NCI-H1417 treated with DMSO at 0.1 percent for 48 hours (cell line): ENCODE measurements around the gene TJP2.

Experiments used
- DNase-seq: peaks from one replicate; lab custom pipeline; 2025; lab: John Stamatoyannopoulos, UW

Gene TJP2

GRCh38 chr9:69173891-69174615 lies at the start of gene TJP2:
TJP2 (plus strand) TSS chr9:69174277; CDS start chr9:69174373, 96 bp downstream.
- DNase-seq, result no peak

DNA sequence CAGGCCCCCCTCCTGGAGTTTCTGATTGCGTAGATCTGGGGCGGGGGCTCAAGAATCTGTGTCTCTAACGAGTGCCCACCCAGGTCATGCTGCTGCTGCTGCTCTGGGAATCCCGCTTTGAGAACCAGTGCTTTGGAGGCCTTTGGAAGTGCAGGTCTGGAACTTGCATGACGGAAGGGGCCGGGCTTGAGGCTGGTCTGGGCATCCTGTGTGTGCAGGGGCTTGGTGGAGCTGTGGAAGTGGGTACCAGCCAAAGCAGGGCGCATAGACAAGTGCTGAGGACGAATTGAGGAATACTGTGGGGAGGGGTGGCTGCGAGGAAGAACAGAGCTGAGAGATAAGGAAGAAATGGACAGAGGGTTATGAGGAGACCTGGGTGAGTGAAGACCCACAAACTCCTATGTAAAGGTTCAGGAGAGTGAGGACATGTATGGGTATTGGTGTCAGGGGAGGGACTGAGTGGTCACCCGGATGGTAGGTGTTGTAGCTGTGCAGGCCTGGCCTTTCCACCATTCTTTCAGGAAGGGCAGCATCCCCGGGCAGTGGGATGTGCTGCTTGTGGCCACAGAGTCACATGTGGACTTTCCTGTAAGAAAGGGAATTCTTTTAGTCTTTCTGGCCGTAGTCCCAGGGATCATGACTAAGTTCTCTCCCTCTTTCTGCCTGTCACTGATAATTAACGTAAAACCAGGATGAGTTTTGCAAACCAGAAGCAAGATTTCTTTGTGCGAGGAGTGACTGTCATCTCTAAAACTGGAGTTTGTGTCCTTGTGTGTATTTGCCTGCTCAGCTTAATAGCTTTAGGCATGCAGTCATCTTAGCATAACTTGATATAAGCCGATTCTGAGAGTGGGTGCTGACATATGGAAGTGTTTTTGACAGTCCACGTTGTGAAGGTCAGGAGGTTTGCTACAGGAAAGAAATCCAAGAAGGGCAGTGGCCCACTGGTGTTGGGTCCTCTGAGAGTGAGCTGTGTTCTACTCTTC lies 43.3 kb upstream of the TJP2 start:
- no peak for DNase-seq

DNA sequence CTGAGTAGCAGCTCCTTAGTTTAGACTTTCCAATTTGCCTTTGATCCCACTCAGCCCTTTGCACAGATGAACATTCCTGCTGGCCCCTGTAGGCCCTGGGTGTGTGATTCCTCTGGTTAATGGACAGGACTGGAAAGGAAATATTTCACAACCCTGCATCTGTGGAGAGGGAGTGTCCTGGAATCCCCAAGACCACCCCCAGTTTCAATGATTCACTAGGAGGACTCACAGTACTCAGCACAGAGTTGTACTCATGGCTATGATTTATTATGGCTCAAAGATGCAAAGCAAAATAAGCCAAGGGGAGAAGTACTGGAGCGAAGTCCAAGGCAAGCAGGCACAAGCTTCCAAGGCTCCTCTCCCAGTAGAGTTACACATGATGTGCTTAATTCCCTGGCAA lies 42.4 kb upstream of the TJP2 start:
- no peak for DNase-seq

DNA sequence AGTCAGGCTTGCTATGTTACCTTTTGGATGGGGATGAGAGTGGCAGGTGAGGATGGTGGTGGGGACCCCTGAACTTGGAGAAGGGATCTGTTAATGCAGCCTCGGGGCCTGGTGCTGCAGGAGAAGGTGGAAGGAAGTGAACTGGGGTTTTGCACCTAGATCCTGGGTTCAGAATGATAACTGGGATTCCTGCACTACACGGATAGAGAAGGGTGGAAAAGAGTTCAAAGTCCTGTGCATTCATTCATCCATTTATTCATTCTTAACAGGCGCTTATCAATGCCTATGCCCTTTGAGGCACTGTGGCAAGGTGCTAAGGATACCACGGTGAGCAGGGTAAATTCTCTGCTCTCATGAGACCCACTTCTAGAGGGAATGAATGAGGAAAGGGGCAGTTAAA lies 41.7 kb upstream of the TJP2 start:
- no peak for DNase-seq

GRCh38 chr9:69134412-69134811 lies 39.7 kb upstream of the TJP2 start:
- no peak for DNase-seq

GRCh38 chr9:69136185-69136584 lies 37.9 kb upstream of the TJP2 start:
- no peak for DNase-seq

DNA sequence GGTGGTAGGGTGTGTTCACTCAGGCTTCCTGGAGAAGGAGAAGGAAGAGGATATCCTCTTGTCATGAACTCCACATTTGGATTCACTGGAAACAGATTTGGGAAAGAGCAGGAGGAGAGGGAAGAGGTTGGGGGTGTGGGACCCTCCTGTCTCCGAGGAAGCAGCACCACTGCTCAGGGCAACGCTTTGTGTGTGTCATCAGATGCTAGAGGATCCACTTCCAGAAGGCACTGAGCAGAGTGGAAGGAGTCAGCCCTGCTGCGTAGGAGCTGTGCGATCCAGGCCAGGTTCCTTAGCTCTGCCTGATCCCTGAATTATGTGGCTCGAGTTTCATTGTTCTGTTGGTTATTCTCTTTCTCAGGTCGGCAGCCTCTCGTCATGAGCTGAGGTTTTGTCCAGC lies 37.3 kb upstream of the TJP2 start:
- DNase-seq, result no peak

DNA sequence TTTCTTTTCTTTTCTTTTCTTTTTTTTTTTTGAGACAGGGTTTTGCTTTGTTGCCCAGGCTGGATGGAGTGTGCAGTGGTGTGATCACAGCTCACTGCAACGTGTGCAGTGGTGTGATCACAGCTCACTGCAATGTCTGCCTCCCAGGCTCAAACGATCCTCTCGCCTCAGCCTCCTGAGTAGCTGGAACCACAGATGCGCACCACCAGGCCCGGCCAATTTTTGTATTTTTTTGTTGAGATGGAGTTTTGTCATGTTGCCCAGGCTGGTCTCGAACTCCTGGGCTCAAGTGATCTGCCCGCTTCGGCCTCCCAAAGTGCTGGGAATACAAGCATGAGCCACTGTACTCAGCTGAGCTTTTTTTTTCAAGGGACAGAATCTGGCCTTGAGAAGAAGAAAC lies 36.8 kb upstream of the TJP2 start:
- DNase-seq, result no peak

DNA sequence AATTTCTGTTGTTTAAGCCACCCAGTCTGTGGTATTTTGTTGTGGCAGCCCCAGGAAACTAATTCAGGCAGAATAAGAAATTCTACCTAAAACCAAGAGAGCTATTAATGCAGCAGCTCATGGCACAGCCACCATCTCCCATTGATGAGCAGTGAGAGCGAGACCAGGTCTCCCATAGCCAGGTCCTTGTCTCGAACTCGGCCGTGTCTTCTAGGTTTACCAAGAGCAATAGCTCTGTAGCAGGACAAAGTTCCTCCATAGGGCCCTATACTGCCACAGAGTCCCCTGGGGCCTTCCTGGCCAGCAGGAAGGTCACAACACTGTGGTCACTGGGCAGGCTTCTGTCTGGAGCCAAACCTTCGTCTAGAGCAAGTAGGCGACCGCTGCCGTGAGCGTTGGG lies 34.5 kb upstream of the TJP2 start:
- DNase-seq, result no peak

DNA sequence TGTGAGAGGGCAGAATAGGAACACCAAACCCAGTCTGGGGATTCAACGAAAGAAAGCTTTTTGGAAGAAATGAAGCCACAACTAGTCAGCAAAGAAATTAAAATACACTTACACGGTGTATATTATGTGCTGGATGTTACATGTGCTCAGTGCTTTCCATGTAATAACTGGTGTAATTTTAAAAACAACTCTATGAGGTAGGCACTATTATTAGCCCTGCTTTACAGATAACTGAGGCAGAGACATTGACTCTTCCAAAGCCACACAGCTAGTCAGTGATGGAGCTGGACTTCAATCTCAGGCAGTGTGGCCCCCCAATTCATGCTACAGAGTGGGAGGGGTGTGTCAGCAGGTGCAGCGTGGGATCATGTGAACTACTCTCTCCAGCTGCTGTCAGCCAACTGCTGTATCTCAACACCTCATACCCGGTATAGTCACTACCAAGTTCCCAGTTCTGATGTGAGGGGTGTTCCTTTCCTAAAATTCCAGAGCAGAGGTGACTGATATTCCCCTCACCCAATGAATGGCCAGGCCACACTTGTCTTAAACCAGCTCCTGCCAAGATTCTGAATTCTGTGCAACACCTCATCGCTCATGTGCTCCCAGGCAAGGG lies 33.8 kb upstream of the TJP2 start:
- DNase-seq, result no peak

- no peak for DNase-seq
Measured at GRCh38 chr9:69141851-69142250, 32.2 kb upstream of the TJP2 start.

DNA sequence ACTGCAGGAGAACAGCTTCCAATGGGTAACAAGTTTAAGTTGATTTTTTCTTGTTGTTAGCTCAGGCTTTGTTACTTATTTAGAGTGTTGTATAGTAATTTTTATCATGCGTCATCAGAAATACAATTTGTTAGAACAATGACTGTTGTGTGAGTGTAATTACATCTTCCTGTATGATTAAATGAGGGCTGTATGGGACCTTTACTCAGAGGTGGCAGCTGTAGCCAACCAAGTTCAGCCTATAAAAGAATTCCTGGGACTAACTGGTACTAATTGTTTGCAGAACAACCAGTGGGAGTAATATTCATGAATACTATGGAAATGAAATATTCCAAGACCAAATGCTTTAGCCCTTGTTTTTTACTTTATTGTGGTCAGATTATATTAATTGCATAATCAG lies 30.8 kb upstream of the TJP2 start:
- DNase-seq, result no peak

DNA sequence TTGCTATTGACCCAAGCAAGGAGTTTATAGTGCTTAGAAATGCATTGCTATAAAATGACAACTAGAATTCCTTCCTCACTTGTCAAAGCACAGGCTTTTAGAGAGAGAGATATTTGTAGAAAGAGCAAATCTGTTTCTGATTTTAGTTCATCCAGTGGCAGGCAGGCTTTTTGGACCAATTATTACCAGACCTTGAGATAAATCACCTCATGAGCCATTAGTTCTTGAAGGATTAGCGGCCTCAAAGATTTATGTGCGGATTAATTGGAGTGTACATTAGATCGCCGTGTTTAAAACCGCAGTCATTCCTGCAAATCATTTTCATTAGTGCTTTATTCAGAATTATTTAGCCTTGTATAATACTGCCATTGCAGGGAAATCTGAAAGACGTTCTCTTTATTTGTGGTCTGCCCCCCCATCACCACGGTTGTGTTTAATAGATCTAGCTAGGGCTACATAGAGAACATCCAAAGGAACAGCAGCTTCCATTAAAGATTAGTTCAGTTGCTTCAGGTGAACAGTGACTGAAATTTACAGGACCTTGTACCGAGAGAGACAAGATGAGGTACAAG lies 28.8 kb upstream of the TJP2 start:
- no peak for DNase-seq

DNA sequence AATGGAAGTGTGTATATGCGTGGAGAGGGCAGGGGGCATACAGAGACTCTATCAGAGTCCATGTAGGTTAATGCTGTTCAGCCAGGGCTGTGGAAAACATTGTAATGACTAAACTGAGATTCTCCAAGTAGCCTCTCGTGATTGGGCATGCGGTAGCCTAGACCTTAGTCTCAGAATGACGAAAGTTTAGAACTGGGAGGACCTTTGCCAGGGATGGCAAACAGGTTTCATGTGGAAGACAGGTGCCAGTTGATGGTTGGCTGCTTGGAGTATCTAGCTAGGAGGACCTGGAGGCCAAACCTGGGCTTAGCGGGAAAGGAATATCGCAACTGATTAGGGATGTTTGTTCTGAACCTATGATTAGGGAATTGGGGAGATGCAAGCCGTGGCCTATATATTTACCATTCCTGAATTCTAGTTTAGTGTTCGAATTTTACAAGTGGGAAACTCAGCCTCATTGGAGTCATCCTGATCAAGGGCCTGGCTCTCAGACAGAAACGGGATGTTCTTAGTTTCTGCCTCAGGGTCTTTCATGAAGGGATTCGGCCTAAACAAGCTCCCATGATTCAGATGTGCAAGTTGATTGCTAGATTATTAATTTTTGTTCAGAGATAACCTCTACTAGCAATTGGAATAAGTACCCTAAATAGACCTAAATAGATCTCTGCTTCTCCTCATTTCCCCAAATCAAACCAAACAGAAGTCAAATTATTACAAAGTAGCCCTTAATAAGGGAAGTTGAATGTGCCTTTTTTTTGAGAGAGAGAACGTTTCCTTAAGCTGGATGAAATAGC lies 26.8 kb upstream of the TJP2 start:
- no peak for DNase-seq

DNA sequence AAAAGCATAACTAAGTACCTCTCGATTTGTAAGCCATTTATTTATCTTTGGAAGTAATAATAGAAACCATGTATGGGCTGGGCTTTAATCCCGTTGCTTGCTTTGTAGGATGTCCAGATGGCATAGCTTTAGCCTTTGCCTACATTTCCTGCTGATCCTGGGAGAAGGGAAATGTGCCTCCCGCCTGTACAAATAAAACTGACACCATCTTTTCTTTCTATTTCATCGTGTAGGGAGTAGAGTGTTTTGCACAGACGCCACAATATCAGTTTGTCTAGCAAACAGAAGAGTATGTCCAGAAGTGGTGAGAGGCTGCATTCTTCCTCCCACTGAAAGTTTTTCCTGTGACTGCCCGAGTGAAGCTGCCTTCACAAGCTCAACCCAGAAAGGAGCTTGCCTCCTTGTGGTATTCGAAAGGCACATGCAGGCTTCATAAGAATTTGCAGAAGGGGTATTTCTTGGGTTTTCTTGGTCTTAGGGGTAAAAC lies 24.7 kb upstream of the TJP2 start:
- DNase-seq, result no peak

DNA sequence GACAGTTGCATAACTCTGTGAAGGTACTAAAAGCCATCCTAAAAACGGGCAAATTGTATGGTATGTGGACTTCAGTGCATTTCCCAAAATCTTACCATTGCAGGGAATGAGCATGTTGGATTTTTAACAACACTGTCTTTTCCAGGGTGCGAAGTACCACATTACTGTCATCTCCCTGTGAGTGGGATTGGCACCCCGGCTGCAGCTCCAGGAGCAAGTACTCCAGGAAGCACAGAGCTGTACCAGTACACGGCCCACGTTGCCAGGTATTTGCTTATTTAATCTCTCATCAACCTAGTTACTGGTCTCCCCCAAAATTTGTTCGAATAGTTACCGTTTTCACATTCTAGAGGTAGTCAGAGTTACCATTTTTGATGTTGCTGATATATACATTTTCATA lies 22.6 kb upstream of the TJP2 start:
- no peak for DNase-seq

- DNase-seq, result no peak
Measured at GRCh38 chr9:69153707-69154521, 20.2 kb upstream of the TJP2 start.

- DNase-seq, result no peak
Measured at GRCh38 chr9:69155341-69156030, 18.6 kb upstream of the TJP2 start.

GRCh38 chr9:69157751-69158466 lies 16.2 kb upstream of the TJP2 start:
- no peak for DNase-seq
